ENCODE measurements around the gene USH2A. TPM values are rescaled to one million over a fixed set of nuclear protein-coding genes. Genes with fewer than 3 reads are reported as not detected.

The USH2A gene
- total RNA-seq, 1 donor from 2014 or later, result not detected

GRCh38 chr1:215792446-215792845, 630.8 kb downstream of the USH2A start:
- Histone ChIP-seq H3K36me3 (ENCODE audit: control insufficient read depth, insufficient read depth, low read length) (no peaks in the 10 kb centered on the region), H3K4me3 (ENCODE audit: low read depth, low read length) (no peak overlapping the region), H3K27me3 (ENCODE audit: control insufficient read depth, insufficient read depth, low read length) (no peaks in the 10 kb centered on the region)
- TF ChIP-seq, protein P1, sequence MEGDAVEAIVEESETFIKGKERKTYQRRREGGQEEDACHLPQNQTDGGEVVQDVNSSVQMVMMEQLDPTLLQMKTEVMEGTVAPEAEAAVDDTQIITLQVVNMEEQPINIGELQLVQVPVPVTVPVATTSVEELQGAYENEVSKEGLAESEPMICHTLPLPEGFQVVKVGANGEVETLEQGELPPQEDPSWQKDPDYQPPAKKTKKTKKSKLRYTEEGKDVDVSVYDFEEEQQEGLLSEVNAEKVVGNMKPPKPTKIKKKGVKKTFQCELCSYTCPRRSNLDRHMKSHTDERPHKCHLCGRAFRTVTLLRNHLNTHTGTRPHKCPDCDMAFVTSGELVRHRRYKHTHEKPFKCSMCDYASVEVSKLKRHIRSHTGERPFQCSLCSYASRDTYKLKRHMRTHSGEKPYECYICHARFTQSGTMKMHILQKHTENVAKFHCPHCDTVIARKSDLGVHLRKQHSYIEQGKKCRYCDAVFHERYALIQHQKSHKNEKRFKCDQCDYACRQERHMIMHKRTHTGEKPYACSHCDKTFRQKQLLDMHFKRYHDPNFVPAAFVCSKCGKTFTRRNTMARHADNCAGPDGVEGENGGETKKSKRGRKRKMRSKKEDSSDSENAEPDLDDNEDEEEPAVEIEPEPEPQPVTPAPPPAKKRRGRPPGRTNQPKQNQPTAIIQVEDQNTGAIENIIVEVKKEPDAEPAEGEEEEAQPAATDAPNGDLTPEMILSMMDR (IDR thresholded peaks at IDR 0.05; ENCODE audit: insufficient read depth, low read length, poor library complexity, severe bottlenecking), result no peak
- DNase-seq (ENCODE audit: low read depth), result no peak

DNA sequence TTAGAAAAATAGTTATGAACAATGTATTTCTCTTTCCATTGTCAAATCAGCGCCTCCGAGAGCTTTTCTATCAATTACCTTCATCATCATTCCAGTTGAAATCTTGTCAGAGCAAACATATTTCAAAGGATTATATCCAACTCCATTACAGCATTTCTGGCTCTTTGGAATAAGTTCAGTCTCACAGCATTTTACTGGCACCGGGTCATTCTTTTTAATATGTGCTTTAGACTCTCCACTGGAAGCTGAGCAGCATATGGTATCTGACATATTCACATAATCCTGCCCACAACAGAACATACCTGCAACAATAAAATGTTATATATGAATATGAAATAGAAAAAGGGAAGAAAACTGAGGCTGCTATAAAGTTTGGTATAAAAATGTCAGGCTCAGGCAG, 633.3 kb downstream of the USH2A start:
- H3K27me3 ChIP-seq (ENCODE audit: control insufficient read depth, insufficient read depth, low read length), result no peaks in the 10 kb centered on the region
- DNase-seq (ENCODE audit: low read depth), result no peak
- no peak overlapping the region for H3K4me3 ChIP-seq (ENCODE audit: low read depth, low read length)
- H3K36me3 ChIP-seq (ENCODE audit: control insufficient read depth, insufficient read depth, low read length), result no peaks in the 10 kb centered on the region
- TF ChIP-seq, protein P1 (IDR thresholded peaks at IDR 0.05; ENCODE audit: insufficient read depth, low read length, poor library complexity, severe bottlenecking), result no peak

GRCh38 chr1:215786997-215787396, 636.3 kb downstream of the USH2A start:
- H3K36me3 ChIP-seq (ENCODE audit: control insufficient read depth, insufficient read depth, low read length), result no peaks in the 10 kb centered on the region
- no peak overlapping the region for H3K4me3 ChIP-seq (ENCODE audit: low read depth, low read length)
- TF ChIP-seq, protein P1 (IDR thresholded peaks at IDR 0.05; ENCODE audit: insufficient read depth, low read length, poor library complexity, severe bottlenecking), result no peak

DNA sequence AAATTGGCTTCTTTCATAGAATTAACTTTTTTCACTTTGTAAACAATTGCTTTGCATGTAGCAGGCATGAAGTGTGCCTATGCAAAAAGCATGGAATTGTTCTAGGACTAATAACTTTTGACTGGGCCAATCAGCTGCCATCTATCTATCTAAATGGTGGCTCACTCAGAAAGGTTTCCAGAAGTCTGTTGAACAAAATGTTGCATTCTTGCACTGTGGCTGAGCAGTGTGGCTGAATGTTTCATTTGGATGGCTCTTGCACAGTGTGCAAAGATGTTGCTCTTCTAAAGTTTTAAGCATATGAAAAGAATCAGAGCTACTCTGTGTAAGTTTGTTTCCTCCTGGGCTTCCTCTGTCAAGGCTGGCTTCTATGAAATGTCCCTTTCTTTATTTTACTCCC, 642.6 kb downstream of the USH2A start:
- no peaks in the 10 kb centered on the region for H3K36me3 ChIP-seq (ENCODE audit: control insufficient read depth, insufficient read depth, low read length)
- no peak overlapping the region for H3K4me3 ChIP-seq (ENCODE audit: low read depth, low read length)
- no peaks in the 10 kb centered on the region for H3K27me3 ChIP-seq (ENCODE audit: control insufficient read depth, insufficient read depth, low read length)
- no peak for DNase-seq (ENCODE audit: low read depth)
- TF ChIP-seq, protein P1 (IDR thresholded peaks at IDR 0.05; ENCODE audit: insufficient read depth, low read length, poor library complexity, severe bottlenecking), result no peak

More at GRCh38 chr1:215786997-215787396, 636.3 kb downstream of the USH2A start:
- no peak for DNase-seq (ENCODE audit: low read depth)
- no peaks in the 10 kb centered on the region for H3K27me3 ChIP-seq (ENCODE audit: control insufficient read depth, insufficient read depth, low read length)

DNA sequence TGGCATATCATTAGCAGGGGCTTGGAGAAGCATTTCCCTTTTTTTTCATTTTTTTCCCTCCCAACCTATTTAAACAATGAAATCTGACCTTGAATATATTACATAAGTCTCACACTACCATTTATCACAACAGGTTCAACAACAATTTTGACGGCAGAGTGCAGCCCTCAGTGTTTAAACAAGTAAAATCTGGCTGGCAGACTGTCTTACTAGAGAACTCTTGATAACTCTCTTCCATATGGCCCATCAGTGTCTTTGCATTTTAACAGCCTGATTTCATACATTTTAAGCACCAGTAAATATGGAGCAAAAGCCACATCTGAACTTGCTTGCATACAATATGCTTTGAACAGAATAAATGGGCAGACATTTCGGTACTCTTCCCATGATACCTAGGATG, 643.1 kb downstream of the USH2A start:
- Histone ChIP-seq H3K4me3 (ENCODE audit: low read depth, low read length) (no peak overlapping the region), H3K27me3 (ENCODE audit: control insufficient read depth, insufficient read depth, low read length) (no peaks in the 10 kb centered on the region), H3K36me3 (ENCODE audit: control insufficient read depth, insufficient read depth, low read length) (no peaks in the 10 kb centered on the region)
- DNase-seq (ENCODE audit: low read depth), result no peak
- TF ChIP-seq, protein P1 (IDR thresholded peaks at IDR 0.05; ENCODE audit: insufficient read depth, low read length, poor library complexity, severe bottlenecking), result no peak

GRCh38 chr1:215779729-215780128, 643.5 kb downstream of the USH2A start:
- no peak overlapping the region for H3K4me3 ChIP-seq (ENCODE audit: low read depth, low read length)
- DNase-seq (ENCODE audit: low read depth), result no peak
- H3K27me3 ChIP-seq (ENCODE audit: control insufficient read depth, insufficient read depth, low read length), result no peaks in the 10 kb centered on the region
- TF ChIP-seq, protein P1 (IDR thresholded peaks at IDR 0.05; ENCODE audit: insufficient read depth, low read length, poor library complexity, severe bottlenecking), result no peak
- H3K36me3 ChIP-seq (ENCODE audit: control insufficient read depth, insufficient read depth, low read length), result no peaks in the 10 kb centered on the region
